Measurements from ENCODE around the gene ST6GALNAC4.

The ST6GALNAC4 gene

DNA sequence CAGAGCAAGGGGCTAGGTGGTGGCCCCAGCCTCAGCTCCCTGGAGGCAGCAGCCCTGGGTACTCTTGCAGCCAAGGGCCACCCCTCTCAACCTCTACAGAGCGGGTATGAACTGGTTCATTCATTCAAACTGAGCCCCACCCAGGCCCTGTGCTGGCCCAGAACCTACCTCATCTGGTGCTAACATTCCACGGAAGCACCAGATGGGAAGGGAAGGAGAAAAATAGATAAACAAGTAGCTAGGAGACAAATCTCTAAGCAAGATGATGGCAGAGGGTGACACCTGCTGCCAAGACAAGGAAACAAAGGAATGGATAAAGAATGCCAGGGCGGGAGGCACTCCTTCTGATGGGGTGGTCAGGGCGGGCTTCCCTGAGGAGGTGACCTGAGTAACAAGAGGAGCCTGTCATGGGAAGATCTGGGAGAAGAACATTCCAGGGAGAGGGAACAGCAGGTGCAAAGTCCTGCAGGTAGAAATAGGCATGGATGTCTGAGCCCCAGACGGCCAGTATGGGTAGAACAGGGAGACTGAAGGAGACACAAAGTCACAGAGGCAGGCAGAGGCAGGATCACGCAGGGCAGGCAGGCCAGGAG is 6.1 kb downstream of the ST6GALNAC4 start:
- no peak for DNase-seq

DNA sequence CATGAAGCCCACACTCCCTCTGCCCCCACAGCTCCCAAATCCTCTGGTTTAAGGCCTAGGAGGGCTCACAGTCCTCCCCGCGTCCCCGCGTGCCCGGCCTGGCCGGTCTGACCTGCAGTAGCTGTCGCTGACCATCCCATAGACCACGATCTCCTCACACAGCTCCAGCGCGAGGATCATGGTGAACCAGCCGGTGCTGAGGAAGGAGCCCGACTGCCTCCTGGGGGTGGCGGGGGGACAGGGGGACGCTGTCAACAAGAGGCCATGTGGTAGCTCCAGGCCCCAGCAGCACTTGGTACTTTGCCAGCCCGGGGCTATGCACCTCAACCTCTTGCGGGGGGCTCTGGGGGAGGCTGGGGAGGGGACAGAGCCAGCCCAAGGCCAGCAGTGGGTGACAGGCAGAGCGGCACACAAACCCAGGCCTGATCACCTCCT is 7.0 kb downstream of the ST6GALNAC4 start:
- DNase-seq: no peak

DNA sequence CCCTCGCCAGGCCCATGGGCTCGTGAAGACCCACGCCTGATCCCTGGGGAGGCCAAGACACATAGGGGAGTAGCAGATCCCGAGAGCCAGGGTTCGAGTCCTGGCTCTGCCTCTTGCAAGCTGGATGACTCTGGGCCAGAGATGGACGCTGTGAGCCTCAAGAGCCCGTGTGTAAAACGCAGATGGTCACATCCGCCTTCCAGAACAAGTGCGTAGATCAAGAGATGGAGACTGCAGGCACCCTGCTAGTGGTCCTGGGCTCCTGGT is 8.2 kb downstream of the ST6GALNAC4 start:
- DNase-seq: no peak

DNA sequence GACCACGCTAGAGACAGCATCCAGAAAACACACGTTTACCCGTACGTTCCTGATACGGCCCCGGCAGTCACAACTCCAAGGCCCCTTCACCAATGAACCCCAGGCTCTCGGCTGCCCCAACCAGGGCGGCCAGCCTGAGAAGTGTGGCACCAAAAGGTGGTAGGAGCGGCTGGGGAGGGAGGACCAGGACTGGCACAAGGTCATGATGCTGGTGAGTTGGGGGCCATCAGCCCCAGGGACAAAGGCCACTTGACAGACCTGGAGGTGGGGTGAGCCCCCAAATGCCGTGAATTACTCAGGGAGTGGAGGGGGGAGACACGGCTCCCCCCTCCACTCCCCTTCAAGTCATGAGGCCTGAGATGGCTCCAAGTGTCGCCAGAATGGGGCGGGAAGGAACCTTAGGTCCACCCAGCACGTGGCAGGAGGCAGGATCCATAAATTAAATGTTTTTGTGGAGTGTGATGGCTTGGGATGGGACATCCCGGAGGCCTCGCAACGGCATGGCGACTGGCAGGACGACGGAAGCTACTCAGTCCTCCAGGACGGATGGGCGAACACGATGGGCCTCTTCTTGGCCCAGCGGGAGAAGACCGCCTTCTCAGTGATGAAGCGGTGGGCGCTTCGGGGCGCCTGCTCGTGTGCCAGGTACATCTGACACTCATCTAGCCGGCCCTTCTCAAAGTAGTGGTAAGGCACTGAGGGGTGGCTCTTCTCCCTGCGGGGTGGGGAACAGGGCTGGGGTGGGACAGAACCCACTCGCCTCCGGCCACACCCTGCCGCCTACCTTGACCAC is 8.8 kb downstream of the ST6GALNAC4 start:
- DNase-seq: no peak

DNA sequence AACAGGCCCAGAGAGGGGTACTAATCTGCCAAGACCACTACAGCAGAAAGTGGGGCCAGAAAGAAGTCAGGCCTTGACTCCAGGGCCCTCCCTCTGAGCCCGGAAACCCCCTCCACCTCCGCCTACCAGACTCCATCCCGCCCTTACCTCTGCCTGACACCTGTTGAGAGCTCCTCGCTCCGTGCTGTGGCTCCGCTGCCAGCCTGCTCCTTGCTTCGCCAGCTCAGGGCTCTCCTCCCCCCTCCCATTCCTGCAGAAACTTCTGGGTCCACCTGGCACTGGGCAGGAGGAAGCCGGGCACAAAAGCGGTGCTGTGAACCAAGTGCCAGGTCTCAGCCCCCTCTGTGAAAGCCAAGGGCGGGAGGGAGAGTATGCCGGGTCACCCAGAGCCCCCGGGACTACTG is 11.1 kb downstream of the ST6GALNAC4 start:
- DNase-seq: no peak

DNA sequence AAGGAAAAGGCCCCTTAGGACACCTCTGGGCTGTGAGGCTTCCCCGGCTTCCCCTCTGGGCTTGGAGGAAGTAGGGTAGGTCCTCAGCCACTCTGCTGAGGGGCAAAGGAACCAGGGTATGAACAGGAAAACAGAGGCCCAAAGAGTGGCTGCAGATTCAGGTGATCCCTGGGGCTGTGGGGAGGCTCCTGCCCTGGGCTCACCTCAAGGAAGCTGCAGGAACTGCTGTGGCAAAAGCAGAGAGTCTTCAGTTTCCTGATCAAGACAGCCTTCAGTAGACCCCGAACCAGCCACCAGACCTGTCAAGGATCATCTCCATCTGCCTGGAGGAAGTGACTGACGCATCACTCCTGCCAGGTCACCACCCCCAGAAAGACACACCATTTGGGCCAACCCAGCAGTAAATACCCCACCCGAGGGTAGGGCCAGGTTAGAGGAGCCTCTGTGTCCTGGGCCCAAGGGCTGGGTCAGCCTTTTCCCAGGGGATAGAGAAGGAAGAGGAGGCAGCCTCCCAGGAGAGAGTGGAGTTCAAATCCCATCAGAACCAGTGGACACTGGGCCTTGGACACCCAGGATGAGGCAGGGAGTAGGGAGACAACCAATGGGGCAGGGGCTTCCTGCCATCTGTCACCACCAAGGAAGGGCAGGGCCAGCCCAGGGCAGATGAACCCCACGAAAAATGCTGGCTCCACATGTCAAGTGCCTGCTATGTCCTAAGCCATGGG is 11.7 kb downstream of the ST6GALNAC4 start:
- DNase-seq: no peak

DNA sequence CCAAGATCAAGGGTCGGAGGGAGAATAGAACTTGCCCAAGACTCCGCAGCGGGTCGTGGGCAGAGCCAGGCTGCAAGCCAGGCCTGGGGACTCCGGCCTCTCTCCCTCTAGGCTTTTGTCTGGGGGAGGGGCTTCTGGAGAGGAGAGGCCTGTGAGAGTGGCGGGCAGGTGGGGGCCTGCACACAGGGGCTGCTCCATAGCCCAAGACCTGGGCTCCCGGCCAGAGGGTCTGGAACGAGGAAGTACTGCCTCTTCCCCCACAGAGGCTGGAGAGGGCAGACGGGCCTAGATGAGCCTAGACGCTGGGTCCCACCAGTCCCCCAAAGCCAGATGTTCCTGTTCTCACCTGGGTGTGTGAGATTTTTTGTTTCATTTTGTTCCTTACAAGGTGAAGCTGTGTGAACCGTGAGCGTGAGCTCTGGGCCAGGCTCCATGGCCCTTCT is 12.3 kb downstream of the ST6GALNAC4 start:
- no peak for DNase-seq

DNA sequence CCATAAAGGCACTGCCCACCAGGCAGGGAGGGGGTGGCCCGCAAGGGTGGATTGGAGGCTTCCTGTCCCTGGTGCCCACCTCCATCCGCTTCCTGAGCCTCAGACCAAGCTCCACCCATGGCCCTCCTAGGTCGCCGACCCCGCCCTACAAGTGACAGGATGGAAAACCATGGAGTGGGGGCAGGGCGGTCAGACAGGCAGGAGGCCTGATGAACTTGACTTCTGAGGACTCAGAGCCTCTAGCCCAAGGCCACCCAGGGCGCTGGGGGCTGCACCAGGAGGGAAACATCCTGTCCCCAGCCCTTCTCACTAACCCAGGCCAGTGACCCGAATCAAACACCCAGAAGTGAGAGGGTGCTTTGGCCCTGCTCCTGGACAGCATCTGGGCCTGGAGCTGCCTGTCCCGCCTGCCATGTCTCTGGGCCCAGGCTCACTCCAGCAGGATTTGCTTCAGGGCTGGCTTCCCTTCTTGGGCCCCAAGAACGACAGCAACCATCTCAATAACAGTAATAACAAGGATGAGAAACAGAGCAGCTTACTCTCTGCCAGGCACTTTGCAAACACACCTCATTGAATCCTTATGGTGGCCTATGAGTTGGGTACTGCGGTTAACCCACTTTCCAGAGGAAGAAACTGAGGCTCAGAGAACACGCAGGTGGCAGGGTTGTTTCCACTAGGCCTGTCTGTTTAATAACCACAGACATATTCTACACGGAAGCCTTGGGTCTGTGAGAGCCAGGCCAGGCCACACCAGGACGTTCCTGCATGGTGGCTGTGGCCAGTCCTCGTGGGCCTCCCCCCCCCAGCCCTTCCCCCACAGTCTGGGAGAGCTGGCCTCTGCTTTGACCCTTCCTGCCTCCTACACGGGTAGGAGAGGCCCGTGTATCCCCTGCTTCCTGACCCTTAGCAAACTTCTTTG is 13.0 kb downstream of the ST6GALNAC4 start:
- no peak for DNase-seq

DNA sequence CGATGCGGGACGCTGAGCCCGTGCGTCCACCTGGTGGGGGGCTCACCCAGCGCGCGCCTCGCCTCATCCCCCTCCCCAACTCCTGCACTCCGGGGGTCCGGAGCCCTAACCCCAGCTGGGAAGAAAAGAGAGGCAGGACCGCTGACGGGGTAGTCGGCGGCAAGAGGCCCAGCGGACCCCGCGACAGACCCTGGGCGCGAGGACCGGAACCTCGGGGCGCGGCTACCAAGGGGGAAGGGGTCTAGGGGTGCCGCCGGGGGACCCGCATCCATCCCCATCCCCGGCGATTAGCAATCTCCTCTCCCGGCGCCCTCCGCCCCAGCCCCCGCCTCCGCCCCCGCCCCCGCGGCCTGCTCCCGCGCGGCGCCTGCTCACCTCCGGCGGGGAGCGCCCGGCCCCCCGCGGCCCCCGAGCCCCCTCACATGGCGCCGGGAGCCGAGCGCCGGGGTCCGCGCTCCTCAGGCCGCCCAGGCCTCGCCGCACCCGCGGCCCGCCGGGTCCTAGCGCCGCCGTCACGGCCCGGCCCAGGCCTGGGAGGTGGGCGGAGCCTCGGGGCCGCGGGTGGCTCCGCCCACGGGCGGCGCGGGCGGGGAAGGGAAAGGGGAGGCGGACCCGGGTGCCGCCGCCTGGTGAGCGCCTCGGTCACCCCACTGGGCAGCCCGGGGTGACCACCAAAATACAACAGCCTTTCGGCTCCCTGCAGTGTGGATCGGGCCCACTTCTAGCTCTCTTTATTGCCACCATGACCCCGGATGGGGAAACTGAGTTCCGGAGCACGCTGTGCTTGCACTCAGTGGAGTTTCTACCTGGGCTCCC is 17.5 kb downstream of the ST6GALNAC4 start, which contains the start of gene ST6GALNAC6:
TSS of gene ST6GALNAC6 (minus strand) at position 476 of the 816 bp plus-strand sequence. CDS start 1,622 bp downstream, outside the sequence.
- no peak for DNase-seq

DNA sequence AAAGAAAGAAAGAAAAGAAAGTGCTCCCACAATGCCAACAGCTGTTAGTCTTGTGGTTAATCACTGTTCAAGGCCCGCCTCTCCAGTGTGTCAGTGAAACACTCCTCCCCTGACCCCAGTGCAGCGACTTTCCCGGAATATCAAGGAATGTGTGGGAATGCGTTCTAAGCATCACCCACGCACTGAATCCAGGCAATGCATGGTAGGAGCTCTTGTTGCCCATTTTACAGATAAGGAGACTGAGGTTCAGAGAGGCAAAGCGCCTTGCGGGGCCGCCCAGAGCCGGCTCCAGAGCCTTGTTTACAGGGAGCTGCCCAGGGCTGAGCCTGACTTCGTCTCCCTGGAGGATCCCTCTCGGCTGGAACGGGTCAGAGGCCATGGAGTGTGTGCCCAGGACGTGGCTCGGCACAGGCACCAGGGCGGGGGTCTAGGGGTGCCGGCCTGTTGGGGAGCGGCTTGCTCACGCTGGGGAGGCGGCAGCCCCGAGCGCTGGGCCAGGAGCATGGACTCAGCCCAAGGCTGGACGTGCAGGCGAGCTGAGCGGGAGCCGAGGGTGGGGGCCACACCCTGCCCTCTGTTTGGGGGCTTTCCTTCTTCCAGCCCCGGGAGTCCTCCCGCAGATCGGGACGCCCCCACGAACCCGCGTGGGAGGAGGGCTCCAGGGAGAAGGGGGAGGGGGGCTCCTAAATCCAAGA is 18.3 kb downstream of the ST6GALNAC4 start:
- no peak for DNase-seq

DNA sequence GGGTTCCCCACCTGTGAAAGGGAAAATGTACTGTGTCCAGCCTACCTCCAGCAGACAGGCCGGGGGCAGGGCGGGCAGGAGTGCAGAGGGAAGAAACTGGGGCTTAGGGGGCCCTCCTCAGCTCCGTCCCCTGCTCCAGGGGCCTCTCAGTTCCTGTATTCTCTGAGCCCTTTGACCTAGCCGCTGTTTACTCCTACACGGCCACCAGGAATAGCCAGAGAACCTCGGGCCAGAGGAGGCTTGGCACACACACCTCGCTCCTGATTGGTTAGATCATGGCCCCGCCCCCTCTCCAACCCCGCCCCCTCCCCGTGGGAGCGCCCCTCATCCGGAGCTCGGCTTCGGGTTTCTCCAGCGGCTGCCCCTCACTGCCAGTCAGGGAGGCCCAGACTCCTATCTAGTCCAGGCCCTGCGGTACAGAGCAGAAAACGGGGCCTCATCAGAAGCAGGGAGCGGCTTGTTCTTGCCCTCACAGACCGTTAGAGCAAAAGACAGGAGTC is 19.6 kb downstream of the ST6GALNAC4 start:
- no peak for DNase-seq

DNA sequence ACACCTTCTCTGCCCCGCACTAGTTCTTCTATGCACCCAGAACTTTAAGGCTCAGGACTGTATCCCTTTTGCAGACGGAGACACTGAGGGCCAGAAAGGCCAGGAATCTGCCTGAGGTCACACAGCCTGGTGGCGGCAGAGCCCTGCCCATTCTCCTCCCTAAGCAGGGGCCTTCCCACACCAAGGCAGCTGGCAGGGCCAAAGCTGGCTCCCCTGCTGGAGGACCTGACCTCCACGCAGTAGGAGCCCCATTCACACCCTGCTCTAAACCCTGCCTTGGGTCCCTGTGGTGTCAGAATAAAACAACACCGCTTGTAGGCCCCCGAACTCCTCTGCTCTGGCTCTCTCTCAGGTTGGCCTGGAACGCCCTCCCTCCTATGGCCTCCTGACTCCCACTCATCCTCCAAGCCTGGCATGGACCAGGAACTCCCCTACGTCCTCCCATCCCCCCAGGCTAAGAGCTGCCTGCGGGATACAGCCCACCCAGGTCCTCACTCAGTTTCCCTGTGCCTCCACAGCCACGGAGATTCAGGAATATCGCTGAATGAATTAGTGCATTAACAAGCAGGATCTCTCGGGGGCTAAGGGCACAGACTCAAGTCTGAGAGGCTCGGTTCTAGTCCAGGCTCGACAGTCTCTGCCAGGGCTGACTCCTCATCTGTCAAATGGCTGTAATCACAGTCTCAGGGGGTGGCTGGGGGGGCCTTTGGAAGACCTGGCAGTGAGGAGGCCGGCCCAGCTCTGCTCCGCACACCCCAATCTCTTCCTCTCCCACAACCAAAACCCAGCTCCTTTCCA is 20.2 kb downstream of the ST6GALNAC4 start:
- DNase-seq: no peak

DNA sequence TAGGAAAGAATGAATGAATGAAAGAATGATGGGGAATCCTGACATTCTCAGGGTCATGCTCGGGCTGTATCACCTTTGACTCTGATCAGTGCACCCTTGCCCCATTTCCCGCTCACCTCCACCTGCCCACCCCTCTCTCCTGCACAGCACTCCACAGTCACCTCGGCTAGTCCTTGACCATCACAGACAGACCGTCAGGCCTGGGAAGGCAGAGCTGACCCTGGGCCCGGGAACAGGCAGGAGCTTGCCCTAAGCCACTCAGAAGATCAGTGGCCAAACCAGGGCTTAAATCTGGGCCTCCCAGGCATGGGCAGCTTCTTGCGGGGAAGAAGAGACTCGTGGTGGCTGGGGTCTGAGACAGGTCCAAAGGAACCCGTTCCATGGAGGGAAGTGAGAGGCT is 21.0 kb downstream of the ST6GALNAC4 start:
- no peak for DNase-seq

DNA sequence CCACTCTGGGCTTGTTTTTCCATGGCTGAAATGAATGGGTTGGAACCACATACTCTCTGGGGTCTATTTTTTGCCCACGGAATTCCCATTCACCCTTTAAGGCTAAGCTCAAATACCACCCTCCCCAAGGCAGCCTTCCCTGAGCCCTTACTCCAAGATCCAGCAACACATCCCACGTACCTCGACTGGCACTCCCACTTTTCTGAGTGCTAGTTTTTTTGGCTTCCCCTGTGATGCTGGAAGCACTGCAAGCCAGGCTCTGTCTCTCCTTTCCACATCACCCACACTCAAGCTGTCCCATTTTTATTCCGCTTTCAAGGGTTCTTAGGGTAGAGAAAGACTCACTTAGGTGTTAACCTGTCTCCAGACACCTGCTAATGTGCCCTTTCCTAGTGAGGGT is 23.4 kb downstream of the ST6GALNAC4 start:
- no peak for DNase-seq

DNA sequence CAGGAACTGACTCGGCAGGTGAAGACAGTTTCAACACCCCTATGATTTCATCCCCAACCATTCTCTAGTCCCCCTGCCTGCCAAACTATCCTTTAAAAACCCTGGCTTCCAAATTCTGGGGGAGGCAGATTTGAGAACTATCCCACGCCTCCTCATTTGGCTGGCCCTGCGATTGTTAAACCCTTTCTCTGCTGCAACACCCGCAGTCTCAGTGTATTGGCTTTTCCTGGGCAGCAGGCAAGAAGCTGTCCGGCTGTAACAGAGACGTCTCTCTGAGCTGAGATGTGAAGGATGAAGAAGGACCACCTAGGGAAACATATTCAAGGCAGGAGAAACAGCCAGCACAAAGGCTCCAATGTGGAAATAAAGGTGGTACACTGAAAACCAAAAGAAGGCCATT is 24.0 kb downstream of the ST6GALNAC4 start:
- no peak for DNase-seq

DNA sequence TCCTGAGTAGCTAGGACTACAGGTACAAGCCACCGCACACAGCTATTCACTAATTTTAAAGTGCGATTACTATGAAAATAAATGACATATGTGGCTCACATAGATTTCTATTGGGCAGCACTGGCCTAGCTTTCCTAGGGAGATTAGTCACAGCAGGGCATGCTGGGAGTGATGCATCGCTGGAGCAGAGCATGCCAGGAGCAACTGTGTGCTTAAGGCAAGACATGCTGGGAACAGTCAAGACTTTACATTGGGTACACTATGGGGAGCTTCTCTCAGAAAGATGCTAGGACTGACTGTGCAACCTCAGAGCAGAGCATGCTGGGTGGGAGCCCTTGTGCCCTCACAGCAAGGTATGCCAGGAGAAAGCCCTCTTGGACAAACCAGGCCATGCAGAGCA is 26.8 kb downstream of the ST6GALNAC4 start:
- DNase-seq: no peak

DNA sequence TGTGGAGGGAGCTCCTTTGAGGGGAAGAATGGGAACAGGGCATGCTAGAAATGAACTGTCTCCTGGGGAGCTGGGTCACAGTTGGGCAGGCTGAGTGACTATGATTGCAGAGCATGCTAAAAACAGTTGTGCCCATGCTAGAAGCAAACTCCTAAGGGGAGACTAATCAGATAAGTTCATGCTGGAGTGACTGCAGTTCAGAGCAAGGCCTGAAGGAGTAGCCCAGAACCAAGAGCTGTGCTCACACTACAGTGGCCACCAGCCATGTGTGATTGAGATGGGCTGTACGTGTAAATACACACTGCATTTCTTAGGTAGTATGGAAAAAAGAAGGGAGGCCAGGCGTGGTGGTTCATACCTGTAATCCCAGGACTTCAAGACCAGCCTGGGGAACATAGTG is 29.0 kb downstream of the ST6GALNAC4 start:
- no peak for DNase-seq

DNA sequence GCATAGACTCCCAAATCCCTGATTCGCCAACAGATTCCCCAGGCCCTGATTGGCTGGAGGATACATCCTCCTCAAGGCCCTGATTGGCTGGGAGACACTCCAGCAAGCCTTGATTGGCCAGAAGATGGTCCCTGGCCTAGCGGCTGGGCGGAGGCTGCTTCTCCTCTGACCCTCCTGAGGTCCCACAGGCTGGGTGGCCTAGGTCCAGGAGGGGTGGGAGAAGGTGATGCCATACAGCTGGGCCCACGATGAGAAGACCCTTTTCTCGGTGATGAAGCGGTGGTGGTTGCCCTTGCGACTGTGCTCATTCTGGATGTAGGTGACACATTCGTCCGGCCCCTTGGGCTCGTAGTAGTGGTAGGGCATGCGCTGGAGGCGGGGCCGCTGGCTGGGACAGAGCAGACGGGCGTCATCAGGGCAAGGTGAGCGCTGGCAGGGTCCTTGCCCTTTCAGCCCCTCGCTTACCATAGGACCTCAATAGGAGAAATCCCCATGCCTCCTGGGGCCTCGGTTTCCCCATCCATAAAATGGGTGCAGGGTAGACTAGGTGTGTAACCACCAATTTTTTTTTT is 30.4 kb downstream of the ST6GALNAC4 start:
- DNase-seq: no peak

DNA sequence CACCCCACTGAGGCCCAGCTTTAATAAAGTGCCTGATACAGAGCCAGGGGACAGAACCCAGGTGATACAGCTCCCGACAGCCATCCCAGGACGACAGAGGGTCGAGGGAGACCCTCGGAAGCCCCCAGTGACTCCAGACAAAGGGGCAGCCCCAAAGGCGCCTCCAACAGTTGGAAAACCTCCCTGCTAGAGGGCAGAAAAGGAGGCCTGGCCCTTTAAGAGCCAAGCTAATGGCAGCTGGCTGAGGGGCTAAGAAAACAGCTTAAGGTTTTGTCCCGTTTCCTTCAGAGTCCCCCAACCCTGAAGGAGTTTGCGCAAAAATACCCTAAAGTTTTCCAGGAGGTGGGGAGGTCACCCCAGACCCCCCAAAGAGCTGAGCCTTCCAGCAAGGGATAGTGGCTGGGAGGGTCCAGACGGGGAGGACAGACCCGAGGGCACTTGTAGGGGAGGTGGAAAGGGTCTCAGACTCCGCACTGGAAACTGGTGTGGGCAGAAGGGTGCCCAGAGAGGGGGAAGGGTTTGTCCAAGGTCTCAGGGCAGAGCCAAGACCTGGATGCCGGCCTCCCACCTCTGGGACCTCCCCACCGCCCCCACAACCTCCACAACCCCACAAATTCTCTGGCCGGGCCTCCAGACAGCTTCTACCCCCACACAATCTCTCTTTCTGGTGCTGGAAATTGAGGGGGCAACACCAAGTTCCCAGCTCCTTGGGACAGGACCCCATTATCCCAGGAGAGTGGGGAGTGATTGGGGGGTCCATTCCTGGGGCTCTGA is 31.1 kb downstream of the ST6GALNAC4 start:
- DNase-seq: no peak
